ENCODE data around the gene TASP1.
A peak's percentile ranks its signal among the peaks of the same experiment; 100 is the strongest.
"Not testable (repeated sequence)": the region's sequence is repeated elsewhere in the genome, so short reads cannot be mapped to it uniquely, and the experiment has no call there.

Gene TASP1

DNA sequence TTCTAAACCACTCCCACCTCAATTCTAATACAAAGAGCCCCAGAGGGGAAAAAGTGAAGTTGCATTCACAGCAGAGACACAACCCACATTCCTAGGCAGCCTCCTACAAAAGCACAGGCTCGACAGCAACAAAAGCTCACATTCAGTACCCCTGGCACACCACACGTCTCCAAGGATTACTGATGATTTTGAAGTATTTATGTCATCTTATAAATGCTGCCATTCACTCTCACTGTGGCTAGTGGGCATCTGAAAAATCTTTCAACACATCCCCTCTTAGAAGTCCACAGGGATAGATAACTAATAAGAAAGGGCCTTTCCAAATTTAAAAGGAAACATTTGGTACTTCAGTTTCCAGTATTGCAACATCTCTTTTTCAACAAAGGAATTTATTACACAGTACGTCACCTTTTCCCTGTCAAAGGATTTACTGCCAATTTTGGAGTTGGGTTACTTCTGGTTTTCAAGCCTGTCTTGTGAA is 146.7 kb downstream of the TASP1 start:
- DNase-seq, result no peak

DNA sequence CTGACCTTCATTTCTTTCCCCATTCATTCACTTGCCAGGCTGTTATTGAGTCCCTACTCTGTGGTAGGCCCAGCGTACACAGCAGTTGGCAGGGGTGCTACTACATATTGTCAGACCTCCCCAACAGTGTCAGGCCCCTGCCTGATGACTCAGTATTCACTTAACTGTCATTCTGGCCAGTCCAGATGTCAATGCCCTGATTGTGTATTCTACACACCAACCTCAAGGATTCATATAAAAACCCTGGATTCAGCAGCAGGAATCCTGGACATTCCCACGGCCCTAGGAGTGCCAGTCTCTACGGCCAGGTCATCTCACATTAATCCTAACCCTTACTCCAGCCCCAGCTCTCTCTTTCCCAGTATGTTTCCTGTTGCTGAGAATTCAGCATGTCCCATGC is 151.5 kb downstream of the TASP1 start:
- DNase-seq, result no peak

DNA sequence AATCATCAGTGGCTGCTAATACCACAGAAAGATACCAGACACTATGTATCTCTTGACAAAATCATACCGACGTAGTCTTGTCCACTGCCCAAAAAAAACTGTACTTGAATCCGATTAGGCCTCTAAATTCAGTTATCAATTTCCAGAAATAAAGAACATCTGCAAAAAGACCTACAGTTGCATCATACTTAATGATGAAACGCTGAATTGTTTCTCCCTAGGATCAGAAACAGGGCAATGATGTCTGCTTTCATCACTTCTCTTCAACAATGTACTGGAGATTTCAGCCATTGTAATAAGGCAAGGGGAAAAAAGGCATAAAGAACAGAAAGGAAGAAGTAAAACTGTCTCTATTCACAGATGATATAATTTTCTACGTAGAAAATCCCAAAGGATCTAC is 152.0 kb downstream of the TASP1 start:
- DNase-seq, result no peak

DNA sequence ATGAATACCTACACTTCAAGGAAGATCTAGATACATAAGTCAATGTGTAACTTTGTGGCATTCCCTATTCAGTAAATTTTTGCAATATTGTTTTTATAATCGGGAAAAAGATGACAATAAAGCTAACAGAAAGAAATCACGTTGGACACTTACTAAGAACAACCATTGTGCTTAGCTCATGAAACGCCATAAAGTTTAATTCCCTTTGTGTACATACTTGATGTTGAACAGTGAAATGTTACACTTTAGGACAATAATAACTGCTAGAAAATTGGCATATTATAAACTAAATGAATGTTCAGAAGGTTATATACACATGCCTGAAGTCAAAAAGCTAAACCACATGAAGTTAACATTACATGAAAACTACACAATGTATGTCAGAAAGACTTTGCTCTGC is 153.2 kb downstream of the TASP1 start:
- DNase-seq, result no peak

DNA sequence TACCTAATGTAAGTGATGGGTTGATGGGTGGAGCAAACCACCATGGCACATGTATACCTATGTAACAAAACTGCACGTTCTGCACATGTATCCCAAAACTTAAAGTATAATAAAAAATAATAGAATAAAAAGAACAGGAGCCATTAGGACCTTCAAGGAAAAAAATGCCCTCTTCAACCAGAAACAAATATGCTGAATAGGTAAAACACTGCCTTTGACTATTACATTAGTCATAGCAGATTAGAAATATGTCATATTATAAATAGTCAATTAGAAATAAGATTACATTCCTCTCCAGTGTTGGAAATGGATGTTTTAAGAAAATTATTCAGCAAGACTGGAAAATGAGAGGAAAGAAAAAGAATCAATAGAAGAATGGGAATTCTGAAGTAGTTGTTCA is 153.7 kb downstream of the TASP1 start:
- DNase-seq, result not testable (repeated sequence)

DNA sequence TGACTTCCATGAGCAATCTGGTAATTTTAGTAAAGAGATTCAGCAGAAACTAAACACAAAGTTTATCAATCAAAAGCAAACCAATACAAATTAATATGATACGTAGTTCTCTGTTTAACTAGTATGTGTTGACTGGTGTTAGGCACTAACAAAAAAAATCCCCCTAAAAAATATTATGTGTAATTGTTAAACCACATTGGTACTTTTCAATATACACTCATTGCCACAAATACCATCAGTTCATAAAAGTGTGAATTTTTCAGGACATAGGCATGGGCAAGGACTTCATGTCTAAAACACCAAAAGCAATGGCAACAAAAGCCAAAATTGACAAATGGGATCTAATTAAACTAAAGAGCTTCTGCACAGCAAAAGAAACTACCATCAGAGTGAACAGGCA is 155.3 kb downstream of the TASP1 start:
- DNase-seq, result not testable (repeated sequence)

DNA sequence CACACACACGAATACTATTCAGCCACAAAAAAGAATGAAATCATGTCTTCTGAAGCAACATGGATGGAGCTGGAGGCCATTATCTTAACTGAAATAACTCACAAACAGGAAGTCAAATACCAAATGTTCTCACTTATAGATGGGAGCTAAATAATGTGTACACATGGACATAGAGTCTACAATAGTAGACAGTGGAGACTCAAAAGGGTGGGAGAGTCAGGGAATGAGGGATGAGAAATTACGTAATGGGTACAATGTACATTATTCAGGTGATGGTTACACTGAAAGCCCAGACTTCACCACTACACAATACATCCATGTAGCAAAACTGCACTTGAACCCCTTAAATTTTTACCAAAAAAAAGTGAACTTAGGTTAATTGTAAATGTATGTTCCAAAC is 160.4 kb downstream of the TASP1 start:
- DNase-seq, result no peak

DNA sequence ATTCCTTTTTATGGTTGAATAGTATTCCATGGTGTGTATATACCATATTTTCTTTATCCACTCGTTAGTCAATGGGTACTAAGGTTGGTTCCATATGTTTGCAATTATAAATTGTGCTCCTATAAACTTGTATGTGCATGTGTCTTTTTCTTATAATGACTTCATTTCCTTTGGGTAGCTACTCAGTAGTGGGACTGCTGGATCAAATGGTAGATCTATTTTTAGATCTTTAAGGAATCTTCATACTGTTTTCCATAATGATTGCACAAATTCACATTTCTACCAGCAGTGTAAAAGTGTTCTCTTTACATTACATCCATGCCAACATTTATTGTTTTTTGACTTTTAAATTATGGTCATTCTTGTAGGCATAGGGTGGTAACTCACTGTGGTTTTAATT is 164.3 kb downstream of the TASP1 start:
- no peak for DNase-seq

DNA sequence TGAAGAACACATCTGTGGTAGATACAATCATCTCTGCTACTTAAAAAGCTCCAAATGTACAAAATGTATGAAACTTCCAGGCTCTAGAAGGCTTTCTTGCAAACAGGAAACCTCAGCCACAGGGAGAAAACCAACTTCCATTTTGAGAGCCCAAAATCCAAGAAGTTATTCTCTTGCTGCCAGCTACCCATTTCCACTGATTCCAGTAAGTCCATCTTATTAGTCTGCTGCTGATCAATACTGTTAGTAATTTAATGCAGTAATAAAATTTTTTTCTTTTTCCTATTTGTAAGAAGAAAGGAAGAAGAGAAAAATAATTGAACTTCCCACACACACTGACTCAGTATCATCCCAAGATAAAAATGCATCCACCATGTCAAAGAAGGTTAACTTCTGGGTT is 169.5 kb downstream of the TASP1 start:
- no peak for DNase-seq

DNA sequence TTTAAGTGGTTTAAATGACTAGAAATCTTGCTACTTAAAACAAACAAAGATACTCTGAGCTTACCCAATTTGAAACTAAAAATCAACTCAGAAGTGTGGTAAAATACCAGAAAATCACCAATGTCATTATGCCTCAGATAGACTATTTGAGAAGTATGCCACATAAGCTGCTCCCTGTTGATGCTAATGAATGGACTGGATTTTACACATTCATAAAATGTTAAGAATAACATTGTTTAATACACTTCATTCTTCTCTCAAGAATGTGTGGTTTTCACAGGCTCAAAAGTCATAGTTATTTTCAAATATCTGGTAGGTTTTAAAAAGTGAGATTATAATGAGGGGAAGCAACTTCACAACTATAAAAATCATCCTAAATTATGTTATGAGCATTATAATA is 170.6 kb downstream of the TASP1 start:
- DNase-seq, result no peak

DNA sequence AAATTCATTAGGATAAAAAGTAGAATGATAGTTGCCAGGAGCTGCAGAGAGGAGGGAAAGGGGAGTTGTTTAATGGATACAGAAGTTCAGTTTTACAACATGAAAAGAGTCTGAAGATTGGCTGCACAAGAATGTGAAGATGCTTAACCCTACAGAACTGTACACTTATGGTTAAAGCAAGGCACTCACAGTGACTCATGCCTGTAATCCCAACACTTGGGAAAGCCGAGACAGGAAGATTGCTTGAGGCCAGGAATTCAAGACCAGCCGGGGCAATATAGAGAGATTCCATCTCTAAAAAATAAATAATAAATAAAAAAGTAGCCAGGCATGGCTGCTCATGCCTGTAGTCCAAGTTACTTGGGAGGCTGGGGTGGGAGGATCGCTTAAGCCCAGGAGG is 174.0 kb downstream of the TASP1 start:
- DNase-seq, result no peak

DNA sequence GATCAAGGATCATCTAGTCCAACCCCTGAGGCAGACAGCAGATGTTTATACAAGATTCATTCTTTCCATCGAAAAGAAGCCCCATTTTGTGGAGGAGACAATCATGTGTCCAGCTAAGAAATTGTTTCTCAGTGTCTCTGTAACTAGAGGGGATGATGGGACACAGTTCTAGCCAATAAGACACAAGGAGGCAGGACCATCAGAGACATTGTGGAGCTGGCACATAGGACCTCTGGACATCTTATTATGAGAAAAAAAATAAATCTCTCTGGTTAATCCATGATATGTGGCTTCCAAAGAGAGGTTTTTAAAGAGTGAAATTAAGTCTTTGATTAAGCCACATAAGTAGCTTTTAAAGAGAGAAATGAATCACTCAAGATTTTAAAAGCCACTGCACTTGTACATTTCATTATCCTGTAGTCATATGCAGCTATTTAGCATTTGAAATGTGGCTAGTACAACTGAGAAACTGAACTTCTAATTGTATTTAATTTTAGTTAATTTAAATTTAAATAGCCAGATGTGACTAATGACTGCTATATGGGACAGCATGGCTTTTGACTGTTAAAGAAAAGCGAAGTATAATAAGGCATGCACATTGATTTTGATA is 176.8 kb downstream of the TASP1 start:
- DNase-seq, result no peak

DNA sequence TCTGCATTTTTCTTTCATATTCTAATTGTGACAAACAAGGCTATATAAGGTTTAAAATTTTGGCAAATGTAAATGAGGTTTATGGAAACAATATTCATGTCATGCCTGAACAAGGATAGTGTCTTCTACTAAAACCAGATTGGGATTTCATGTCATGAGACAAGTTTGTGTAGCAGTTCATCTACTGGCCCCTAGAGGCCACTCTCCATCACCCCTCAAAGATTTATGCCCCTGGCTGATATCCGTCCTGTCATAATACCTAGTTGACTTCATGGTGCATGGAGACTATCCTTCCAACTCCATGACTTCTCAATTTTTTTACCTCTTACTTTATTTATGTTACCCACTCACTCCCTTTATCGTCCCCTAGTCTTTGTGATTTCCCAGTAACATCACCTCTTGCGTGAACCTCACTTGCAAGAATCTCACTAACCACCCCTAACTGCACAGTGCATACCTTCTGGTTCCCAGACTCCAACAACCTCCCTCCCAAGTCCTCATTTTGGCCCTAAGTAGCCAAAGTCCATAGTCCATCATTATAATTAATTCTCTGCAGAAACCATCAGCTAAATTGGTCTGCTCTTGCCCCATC is 179.8 kb downstream of the TASP1 start:
- DNase-seq, result peak in 1 of 2 experiments; percentile 55

DNA sequence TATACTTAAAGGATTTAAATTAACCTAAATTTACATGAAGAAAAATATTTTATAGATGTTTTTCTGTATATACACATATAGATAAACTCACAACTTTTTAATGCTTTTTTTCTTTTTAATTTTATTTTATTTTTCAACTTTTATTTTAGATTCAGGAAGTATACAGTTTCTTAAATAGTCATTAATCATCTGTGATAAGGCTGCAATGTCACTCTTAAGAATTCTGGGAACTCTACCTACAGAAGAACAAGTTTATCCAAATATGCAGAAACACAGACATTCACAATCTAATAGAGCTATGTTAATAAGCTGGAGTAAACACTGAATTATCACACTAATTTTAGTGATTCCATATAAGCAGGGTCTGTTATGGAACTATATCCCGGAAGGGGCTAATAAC is 181.2 kb downstream of the TASP1 start:
- DNase-seq, result no peak

DNA sequence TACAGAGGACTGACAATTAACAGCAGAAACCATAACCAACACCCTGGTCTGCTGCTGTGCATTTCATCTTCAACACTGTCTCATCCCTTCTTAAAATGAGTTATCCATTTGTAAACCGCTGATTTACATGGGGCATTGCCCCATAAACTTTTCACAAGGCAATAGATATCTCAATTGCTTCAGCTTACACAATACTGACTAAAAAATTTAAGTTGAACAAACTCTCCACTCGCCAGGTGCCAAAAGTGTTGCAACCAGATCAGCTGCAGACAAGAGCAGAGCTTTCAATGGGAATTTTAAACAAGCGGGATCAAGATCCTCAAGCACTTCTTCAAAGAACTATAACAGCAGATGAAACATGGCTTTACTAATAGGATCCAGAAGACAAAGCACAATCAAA is 183.0 kb downstream of the TASP1 start:
- no peak for DNase-seq

DNA sequence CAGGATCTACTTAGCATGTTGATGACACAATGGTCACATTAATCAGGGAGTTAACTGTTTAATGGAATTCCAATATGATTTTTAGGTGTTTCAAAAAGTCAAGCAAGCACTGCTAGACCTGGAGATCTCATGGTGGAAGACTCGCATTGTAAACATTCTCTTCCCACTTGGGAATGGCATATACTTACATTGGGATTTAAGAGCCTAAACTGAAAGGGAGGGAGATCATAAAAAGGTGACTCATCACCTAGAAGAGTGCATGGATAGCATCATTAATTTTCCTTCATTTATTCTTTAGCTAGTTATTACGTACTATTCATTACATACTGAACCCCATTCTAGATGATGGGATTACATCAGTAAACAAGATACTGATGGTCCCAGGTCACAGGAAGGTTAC is 185.4 kb downstream of the TASP1 start:
- DNase-seq, result no peak

DNA sequence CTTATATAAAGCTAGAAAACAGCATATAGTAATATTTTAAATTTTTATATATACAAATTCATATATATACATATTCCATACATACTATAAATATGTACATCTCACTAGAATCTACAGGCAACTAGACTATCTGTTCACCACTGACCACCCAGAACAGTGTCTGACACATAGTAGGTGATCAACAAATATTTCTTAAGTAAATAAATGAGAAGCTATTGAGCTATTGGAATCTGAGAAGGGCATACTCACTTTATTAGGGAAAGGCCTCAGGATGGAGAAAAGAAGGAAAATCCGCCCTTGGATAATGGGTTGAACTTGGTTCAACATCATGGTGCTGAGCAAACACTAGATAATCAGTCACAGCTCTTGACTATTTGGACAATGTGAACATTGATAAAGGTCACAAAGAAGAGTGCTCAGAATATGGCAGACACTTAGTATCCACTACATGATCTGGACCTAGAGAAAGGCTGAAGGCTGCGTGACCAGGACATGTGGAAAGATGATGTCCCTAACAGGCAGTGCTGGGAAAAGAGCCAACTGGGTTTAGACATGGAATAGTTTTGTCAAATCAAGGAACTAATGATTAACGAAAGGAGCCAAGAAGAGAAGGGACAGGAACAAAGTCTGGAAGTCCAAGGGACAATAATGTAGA is 186.1 kb downstream of the TASP1 start:
- no peak for DNase-seq

DNA sequence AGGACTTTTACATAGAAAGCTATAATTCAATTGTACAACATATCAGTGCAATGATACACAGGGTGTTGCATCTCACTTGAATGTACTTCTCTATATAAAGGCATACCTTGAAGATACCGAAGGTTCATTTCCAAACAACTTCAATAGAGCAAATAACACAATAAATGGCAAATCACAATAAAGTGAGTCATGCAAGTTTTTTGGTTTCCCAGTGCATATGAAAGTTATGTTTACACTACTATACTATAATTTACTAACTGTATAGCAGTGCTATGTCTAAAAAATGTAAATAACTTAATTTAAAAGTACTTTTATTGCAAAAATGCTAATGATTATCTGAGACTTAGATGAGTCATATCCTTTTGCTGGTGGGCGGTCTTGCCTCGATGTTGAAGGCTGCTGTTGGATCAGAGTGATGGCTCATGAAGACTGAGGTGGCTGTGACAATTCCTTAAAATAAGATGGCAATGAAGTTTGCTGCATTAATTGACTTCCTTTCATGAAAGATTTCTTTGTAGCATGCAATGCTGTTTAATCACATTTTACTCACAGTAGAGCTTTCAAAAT is 188.8 kb downstream of the TASP1 start:
- DNase-seq, result no peak

DNA sequence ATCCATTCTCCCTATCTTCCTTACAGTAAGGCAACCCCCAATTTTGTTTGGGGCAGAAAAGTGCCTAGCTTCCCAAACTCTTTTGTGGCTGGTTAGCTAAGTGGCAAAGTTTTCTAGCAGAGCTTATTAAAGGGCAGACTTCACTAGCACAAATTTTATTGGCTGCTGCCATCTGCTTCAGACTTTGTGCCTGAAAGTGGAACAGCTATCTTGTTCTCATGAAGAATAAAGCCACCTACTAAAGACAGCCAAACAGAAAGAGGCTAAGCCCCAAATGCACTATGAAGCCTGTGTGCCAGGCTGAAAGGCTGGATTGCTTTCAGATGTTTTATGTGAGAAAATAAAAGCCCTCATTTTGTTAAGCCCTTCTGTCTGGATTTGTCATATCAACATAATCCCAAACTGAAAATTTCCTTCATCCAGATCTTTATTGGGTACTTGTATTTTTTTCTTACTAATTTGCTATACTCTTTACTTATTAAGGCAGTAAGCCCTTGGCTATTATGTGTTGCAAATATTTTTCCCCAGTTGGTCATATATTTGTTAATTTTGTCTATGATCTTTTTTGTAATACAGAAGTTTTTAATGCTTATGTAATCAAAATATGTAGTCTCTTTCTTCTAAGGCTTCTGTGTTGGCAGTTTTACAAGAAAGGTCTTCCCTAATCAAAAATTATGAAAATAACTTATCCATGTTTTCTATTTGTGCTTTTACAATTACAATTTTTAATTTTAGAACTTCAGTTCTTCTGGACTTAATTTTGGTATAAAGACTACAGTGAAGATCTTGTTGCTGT is 191.1 kb downstream of the TASP1 start:
- no peak for DNase-seq

DNA sequence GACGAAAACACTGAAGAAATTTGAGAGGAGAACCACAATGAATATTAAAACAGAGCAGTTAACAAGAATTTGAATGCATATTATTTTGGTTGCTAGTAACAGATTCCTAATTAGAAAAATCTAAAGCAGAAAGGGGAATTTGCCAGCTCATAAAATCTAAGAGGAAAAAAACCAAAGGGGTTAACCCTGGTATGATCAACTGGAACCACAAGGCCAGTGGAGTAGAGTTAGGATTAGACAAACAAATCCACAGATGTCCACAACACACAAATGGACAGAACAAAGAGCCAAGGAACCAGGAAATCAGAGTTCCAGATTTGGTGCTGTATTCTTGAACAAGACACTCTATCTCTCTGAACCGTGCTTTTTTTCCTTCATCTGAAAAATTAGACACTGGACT is 195.0 kb downstream of the TASP1 start:
- DNase-seq, result no peak

DNA sequence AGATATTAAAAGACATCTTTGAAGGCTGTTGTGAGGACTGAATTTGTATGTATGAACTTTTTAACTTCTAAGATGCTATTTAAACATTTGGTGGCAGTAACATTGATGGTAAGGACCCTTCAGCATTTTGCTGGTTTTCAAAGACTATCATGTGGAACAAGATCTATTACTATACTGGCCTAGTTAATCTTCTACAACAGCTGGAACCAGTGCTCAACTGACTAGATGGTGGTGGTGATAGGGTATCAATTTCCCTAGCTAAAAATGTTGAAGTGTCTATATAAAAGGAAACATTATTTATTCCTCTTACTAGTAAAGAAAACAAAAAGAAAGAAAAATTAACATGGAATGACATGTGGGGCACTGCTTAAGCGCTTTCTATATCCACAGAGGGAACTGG is 195.7 kb downstream of the TASP1 start:
- DNase-seq, result no peak

DNA sequence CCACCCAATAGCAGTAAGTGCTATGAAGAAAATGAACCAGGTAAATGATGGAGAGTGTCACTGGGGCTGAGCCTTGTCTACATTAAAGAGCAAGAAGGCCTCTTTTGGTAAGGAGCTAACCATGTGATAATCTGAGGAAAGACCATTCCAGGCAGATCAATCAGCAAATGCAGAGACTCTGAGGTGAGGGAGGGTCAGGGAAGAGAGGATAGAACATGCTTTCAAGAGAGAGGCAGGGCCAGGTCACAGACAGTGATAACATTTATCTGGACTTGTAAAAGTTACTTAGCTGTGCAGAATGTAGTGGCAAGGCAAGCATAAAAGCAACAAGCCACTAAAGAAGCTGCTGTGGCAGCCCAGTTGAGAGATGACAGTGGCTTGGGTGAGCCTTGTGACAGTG is 197.3 kb downstream of the TASP1 start:
- DNase-seq, result no peak

DNA sequence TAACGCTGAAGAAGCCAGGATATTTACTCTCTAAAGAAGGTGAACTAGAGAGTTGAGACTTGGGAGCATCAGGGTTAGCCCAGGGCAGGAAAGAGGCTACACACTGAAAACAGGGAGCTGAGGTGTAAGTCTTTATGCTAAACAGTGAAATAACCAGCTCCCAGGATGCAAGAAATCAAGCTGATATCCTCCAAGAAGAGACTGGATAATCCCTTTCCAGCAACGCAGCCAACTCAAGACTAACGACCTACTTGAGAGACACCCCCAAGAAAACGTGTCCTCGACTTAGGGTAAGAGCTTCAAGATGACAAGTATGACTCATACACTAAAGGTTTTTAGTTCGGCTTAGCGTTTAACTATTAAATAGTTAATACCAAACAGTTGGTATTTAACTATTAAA is 202.2 kb downstream of the TASP1 start:
- DNase-seq, result no peak

DNA sequence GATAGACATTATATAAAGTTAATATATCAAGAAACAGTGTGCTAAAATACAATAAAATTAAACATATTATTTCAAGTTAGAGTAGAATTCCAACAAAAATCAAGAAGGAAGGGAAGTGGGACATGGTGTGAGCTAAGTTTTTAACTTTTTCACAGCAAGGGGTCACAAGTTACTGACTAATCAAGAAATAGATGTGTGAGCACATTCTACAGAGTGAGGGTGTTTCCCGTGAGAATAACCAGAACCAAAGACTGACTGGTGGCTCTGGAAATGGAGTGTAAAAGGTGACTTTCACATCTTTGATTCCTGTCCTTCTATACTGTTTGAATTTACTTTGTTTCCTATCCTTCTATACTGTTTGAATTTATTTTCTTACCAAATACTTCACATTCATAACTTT is 206.6 kb downstream of the TASP1 start:
- DNase-seq, result no peak
